Endodermal cell (in vitro differentiated cells): Measurements from ENCODE around the gene DPH2. TPM values are rescaled to one million over a fixed set of nuclear protein-coding genes. Genes with fewer than 3 reads are reported as not detected.

ENCODE experiments used
- DNase-seq: peaks from one replicate; pipeline ENCODE4 v3.0.0-alpha.2; 2017
- H3K27ac ChIP-seq: 2 replicates; pipeline ENCODE4 v1.5.1; 2013; ENCODE audit warnings: mild to moderate bottlenecking, low read depth, low read length, moderate library complexity
- H3K27me3 ChIP-seq: 2 replicates; pipeline ENCODE4 v1.6.1; 2013; ENCODE audit warnings: mild to moderate bottlenecking, low read length, moderate library complexity; ENCODE audit not compliant: insufficient read depth, control insufficient read depth, poor library complexity, severe bottlenecking
- H3K36me3 ChIP-seq: 2 replicates; pipeline ENCODE4 v1.7.0; 2013; ENCODE audit warnings: mild to moderate bottlenecking, low read length, moderate library complexity; ENCODE audit not compliant: control insufficient read depth, insufficient read depth
- H3K4me1 ChIP-seq: one replicate; pipeline ENCODE4 v1.7.0; 2013; ENCODE audit warnings: low read length; ENCODE audit not compliant: control insufficient read depth, insufficient read depth
- H3K4me3 ChIP-seq: 2 replicates; pipeline ENCODE4 v1.5.1; 2013; ENCODE audit warnings: mild to moderate bottlenecking, low read length, moderate library complexity
- H3K9ac ChIP-seq: 2 replicates; pipeline ENCODE4 v1.6.1; 2013; ENCODE audit warnings: mild to moderate bottlenecking, low read length, moderate library complexity; ENCODE audit not compliant: poor library complexity, severe bottlenecking; ENCODE audit errors: extremely low read depth
- H3K9me3 ChIP-seq: 2 replicates; pipeline ENCODE4 v1.6.1; 2013; ENCODE audit warnings: mild to moderate bottlenecking, low read length, moderate library complexity; ENCODE audit not compliant: control insufficient read depth
- H3K27ac Mint-ChIP-seq: 2 replicates; pipeline ENCODE4 v1.8.0; 2020; ENCODE audit warnings: mixed read lengths
- H3K27me3 Mint-ChIP-seq: 2 replicates; pipeline ENCODE4 v1.8.0; 2021; ENCODE audit warnings: mild to moderate bottlenecking, mixed read lengths; ENCODE audit not compliant: insufficient read depth
- H3K36me3 Mint-ChIP-seq: 2 replicates; pipeline ENCODE4 v1.8.0; 2020; ENCODE audit warnings: low read depth, mixed read lengths
- H3K4me1 Mint-ChIP-seq: 2 replicates; pipeline ENCODE4 v1.8.0; 2020; ENCODE audit warnings: mixed read lengths
- H3K4me3 Mint-ChIP-seq: 2 replicates; pipeline ENCODE4 v1.8.0; 2020; ENCODE audit warnings: mild to moderate bottlenecking, moderate library complexity, mixed read lengths
- H3K9me3 Mint-ChIP-seq: 2 replicates; pipeline ENCODE4 v1.8.0; 2020; ENCODE audit warnings: mild to moderate bottlenecking, mixed read lengths
- WGBS, 2 experiments: methylation state at CpG; one replicate each; pipeline versions ENCODE4 v1.1.5 to v1.1.7; 2013; ENCODE audit warnings: missing lambda C conversion rate in 2 of 2, mixed read lengths in 1 of 2; ENCODE audit not compliant: insufficient coverage in 1 of 2, insufficient read length in 1 of 2; 5-methylcytosine and 5-hydroxymethylcytosine counted together
- total RNA-seq, 2 donors: library from RNA; stranded (reverse); fragmentation: NEBNext Ultra II Directional in 1 of 2; extraction: Animal tissue kit (Norgen Biotek cat#: 25700) in 1 of 2; gene quantifications; 2 replicates in 1 of 2; 3 replicates in 1 of 2; pipeline ENCODE4 v1.2.1, GENCODE V29; 2021
- TF ChIP-seq, protein P1 (sequence below): fragments of 200-600 bp; sonication (generic); conservative IDR thresholded peaks from 2 replicates; pipeline ENCODE4 v1.5.0; 2021; ENCODE audit warnings: antibody characterized with exemption, mild to moderate bottlenecking

Gene DPH2
- total RNA-seq, 2 donors from 2014 or later: 28.5 to 31.3 TPM

- Mint-ChIP-seq H3K27ac (no peak overlapping the region), H3K27me3 (peaks cover 40% of the 10 kb centered on the region), H3K4me3 (peak overlapping the region; percentile 63), H3K4me1 (peaks cover 16% of the 10 kb centered on the region), H3K36me3 (no peaks in the 10 kb centered on the region), H3K9me3 (no peaks in the 10 kb centered on the region)
- TF ChIP-seq, protein P1, sequence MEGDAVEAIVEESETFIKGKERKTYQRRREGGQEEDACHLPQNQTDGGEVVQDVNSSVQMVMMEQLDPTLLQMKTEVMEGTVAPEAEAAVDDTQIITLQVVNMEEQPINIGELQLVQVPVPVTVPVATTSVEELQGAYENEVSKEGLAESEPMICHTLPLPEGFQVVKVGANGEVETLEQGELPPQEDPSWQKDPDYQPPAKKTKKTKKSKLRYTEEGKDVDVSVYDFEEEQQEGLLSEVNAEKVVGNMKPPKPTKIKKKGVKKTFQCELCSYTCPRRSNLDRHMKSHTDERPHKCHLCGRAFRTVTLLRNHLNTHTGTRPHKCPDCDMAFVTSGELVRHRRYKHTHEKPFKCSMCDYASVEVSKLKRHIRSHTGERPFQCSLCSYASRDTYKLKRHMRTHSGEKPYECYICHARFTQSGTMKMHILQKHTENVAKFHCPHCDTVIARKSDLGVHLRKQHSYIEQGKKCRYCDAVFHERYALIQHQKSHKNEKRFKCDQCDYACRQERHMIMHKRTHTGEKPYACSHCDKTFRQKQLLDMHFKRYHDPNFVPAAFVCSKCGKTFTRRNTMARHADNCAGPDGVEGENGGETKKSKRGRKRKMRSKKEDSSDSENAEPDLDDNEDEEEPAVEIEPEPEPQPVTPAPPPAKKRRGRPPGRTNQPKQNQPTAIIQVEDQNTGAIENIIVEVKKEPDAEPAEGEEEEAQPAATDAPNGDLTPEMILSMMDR: peak; percentile 65
- H3K9me3 ChIP-seq: no peaks in the 10 kb centered on the region
- WGBS, 2 experiments: 7 to 27% methylated on average over 20 to 56 of the region's 56 CpGs
- H3K4me3 ChIP-seq: peak overlapping the region; percentile 77
- no peak overlapping the region for H3K9ac ChIP-seq
- peaks cover 40% of the 10 kb centered on the region for H3K27me3 ChIP-seq
- H3K27ac ChIP-seq: no peak overlapping the region
- H3K4me1 ChIP-seq: no peaks in the 10 kb centered on the region
- peak; percentile 87 for DNase-seq
- H3K36me3 ChIP-seq: no peaks in the 10 kb centered on the region
Observed at GRCh38 chr1:43936431-43937151, 33.2 kb upstream of the DPH2 start.

DNA sequence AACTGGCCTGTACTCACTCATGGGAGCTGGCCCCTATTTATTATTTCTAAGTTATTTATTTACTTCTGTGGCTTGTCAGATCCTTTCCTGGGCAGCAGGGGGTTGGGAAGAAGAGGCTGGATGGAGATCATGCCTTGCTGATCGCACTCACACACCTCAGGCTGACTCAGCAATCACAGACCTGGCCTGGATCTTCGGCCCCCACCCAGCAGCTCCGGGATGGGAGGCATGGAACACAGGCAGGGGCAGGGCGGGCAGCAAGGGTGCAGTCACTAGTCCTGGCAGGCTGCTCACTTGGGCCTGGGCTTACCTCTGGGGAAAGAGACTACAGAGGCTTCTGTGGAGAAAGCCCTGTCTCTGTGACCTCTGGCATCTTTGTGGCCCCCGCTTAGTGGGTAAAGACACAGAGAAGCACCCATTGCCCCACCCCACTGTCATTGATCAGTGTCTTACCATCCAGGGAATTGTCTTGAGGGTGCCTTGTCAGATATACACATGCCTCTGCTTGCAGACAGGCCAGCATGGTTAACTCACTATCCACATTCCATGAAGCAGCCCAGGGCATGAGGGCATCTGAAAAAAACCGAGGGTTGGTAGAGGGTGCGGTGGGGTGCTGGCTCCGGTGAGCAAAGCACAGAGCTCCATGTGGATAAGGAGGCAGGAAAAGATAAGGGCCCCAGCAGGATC, 32.5 kb upstream of the DPH2 start:
- H3K27me3 ChIP-seq: peaks cover 33% of the 10 kb centered on the region
- Mint-ChIP-seq H3K27me3 (peaks cover 33% of the 10 kb centered on the region), H3K4me3 (peak overlapping the region; percentile 63), H3K4me1 (peaks cover 16% of the 10 kb centered on the region), H3K27ac (no peak overlapping the region), H3K36me3 (no peaks in the 10 kb centered on the region), H3K9me3 (no peaks in the 10 kb centered on the region)
- TF ChIP-seq, protein P1: no peak
- H3K27ac ChIP-seq: no peak overlapping the region
- 90 to 93% methylated on average over 5 to 8 of the region's 8 CpGs for WGBS, 2 experiments
- H3K4me3 ChIP-seq: no peak overlapping the region
- no peaks in the 10 kb centered on the region for H3K4me1 ChIP-seq
- DNase-seq: no peak
- H3K9ac ChIP-seq: no peak overlapping the region
- no peaks in the 10 kb centered on the region for H3K9me3 ChIP-seq
- no peaks in the 10 kb centered on the region for H3K36me3 ChIP-seq

DNA sequence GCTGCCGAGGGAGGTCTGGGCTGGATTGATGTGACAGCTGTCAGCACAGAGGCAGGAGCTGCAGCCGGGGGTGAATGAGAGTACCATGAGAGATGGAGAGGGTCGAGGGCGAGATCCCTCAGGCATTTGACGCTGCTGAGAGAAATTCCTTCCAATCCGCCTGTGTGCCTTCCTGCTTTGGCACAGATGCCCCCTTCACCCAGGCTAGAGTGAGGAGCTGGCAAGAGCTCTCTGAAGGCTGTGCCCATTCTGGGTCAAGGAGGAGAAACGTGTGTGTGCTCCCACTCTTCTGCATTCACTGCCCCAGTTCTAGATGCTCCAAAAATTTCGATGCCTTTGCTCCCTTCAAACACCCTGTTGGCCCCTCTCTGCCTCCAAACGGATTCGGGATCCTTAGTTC, 31.4 kb upstream of the DPH2 start:
- no peaks in the 10 kb centered on the region for H3K36me3 ChIP-seq
- no peaks in the 10 kb centered on the region for H3K9me3 ChIP-seq
- no peaks in the 10 kb centered on the region for H3K36me3 Mint-ChIP-seq
- TF ChIP-seq, protein P1: no peak
- H3K27ac ChIP-seq: no peak overlapping the region
- no peak overlapping the region for H3K4me3 Mint-ChIP-seq
- DNase-seq: no peak
- H3K27ac Mint-ChIP-seq: no peak overlapping the region
- H3K9me3 Mint-ChIP-seq: no peaks in the 10 kb centered on the region
- WGBS, 2 experiments: 85 to 90% methylated on average over 6 to 10 of the region's 10 CpGs
- peaks cover 22% of the 10 kb centered on the region for H3K27me3 ChIP-seq
- H3K27me3 Mint-ChIP-seq: peaks cover 27% of the 10 kb centered on the region
- H3K4me3 ChIP-seq: no peak overlapping the region
- no peaks in the 10 kb centered on the region for H3K4me1 ChIP-seq
- no peak overlapping the region for H3K9ac ChIP-seq
- peaks cover 9% of the 10 kb centered on the region for H3K4me1 Mint-ChIP-seq
